GM12891 (cell line): ENCODE data around the gene LRCH1.

ENCODE experiments used
- DNase-seq: peaks from one replicate; pipeline ENCODE4 v3.0.0; 2011; ENCODE audit warnings: low spot score; ENCODE audit not compliant: insufficient read length
- FAIRE-seq: peaks from 2 replicates; lab custom pipeline; 2011; peaks lifted over from hg19 to GRCh38; lab: Jason Lieb, UNC
- PAX5 ChIP-seq: IDR thresholded peaks from 2 replicates; pipeline ENCODE4 v1.6.1; 2011; ENCODE audit warnings: low read length, moderate library complexity, mild to moderate bottlenecking; ENCODE audit not compliant: insufficient read depth, severe bottlenecking
- POLR2A ChIP-seq: IDR thresholded peaks from 2 replicates; pipeline ENCODE4 v1.6.1; 2011; ENCODE audit warnings: low read depth, low read length, control low read depth
- POLR2AphosphoS5 ChIP-seq: IDR thresholded peaks from 2 replicates; pipeline ENCODE4 v1.6.1; 2011; ENCODE audit warnings: low read depth, low read length, control low read depth
- POU2F2 ChIP-seq: IDR thresholded peaks from 2 replicates; pipeline ENCODE4 v1.6.1; 2011; ENCODE audit warnings: low read depth, mild to moderate bottlenecking, control low read depth, low read length, moderate library complexity
- SPI1 ChIP-seq: IDR thresholded peaks from 2 replicates; pipeline ENCODE4 v1.6.1; 2011; ENCODE audit warnings: low read depth, low read length, control low read depth
- TAF1 ChIP-seq: IDR thresholded peaks from 2 replicates; pipeline ENCODE4 v1.6.1; 2011; ENCODE audit warnings: low read depth, low read length, control low read depth

LRCH1 gene

GRCh38 chr13:46550822-46551221, 2.1 kb upstream of the LRCH1 start:
- DNase-seq: no peak
- no peak for FAIRE-seq
- TF ChIP-seq POU2F2 (no peak), POLR2A (no peak), POLR2AphosphoS5 (no peak), PAX5 (no peak), SPI1 (no peak), TAF1 (no peak)

- TF ChIP-seq POU2F2 (no peak), POLR2A (no peak), PAX5 (no peak), TAF1 (no peak), POLR2AphosphoS5 (no peak), SPI1 (no peak)
- peak; percentile 90 for FAIRE-seq
- no peak for DNase-seq
Measured at GRCh38 chr13:46551410-46552302, 1.3 kb upstream of the LRCH1 start.

- DNase-seq (no peak), FAIRE-seq (no peak)
Measured at GRCh38 chr13:46552303-46552682, 677 bp upstream of the LRCH1 start.

GRCh38 chr13:46553521-46553885, 533 bp downstream of the LRCH1 start:
- DNase-seq (no peak), FAIRE-seq (peak; percentile 23)
- no peak for TF ChIP-seq TAF1
- no peak for TF ChIP-seq POLR2A
- TF ChIP-seq POLR2AphosphoS5: no peak
- no peak for TF ChIP-seq POU2F2
- TF ChIP-seq SPI1: no peak
- no peak for TF ChIP-seq PAX5

More at GRCh38 chr13:46552303-46552682, 677 bp upstream of the LRCH1 start:
- no peak for TF ChIP-seq SPI1
- TF ChIP-seq POU2F2: no peak
- TF ChIP-seq PAX5: no peak
- TF ChIP-seq POLR2A: no peak
- no peak for TF ChIP-seq POLR2AphosphoS5
- TF ChIP-seq TAF1: no peak

- peak; percentile 80 for FAIRE-seq
Measured at GRCh38 chr13:46553886-46554858, 1.2 kb downstream of the LRCH1 start.

GRCh38 chr13:46554951-46555350, 2.0 kb downstream of the LRCH1 start:
- DNase-seq: no peak
- FAIRE-seq: no peak
- TF ChIP-seq TAF1 (no peak), SPI1 (no peak)

More at GRCh38 chr13:46553886-46554858, 1.2 kb downstream of the LRCH1 start:
- DNase-seq: peak; percentile 32
- peak; percentile 52; the same call in 1 of the 2 replicates for TF ChIP-seq POU2F2
- TF ChIP-seq TAF1: peak; percentile 26; the same call in 1 of the 2 replicates
- TF ChIP-seq POLR2A: no peak
- TF ChIP-seq POLR2AphosphoS5: no peak
- TF ChIP-seq SPI1: 0 out of 2 replicates have a peak, but pooled peaks have one; percentile 30
- peak; percentile 1 for TF ChIP-seq PAX5

- FAIRE-seq (no peak), DNase-seq (no peak)
- no peak for TF ChIP-seq SPI1
- TF ChIP-seq POU2F2: no peak
- no peak for TF ChIP-seq TAF1
- TF ChIP-seq POLR2AphosphoS5: no peak
- TF ChIP-seq PAX5: no peak
- TF ChIP-seq POLR2A: no peak
Measured at GRCh38 chr13:46555722-46556417, 2.9 kb downstream of the LRCH1 start.

- TF ChIP-seq POLR2A (no peak), POLR2AphosphoS5 (no peak), TAF1 (no peak), SPI1 (no peak), POU2F2 (no peak), PAX5 (no peak)
- no peak for FAIRE-seq
Measured at GRCh38 chr13:46556418-46556779, 3.4 kb downstream of the LRCH1 start.

More at GRCh38 chr13:46556418-46556779, 3.4 kb downstream of the LRCH1 start:
- DNase-seq: no peak
